ENCODE measurements around the gene AQP5.

The AQP5 gene

GRCh38 chr12:49971141-49971540, 9.5 kb downstream of the AQP5 start:
- H3K9ac ChIP-seq (ENCODE audit: low read length) = no peak overlapping the region
- no peak overlapping the region for H3K27ac ChIP-seq (ENCODE audit: low read length)
- H3K27me3 ChIP-seq (ENCODE audit: control insufficient read depth, insufficient read depth, low read length) = peaks cover 17% of the 10 kb centered on the region
- H3K36me3 ChIP-seq (ENCODE audit: control insufficient read depth, low read depth, low read length) = no peaks in the 10 kb centered on the region
- no peaks in the 10 kb centered on the region for H3K9me3 ChIP-seq (ENCODE audit: control insufficient read depth, low read depth, low read length)
- H3K4me1 ChIP-seq (ENCODE audit: control insufficient read depth, low read depth, low read length) = no peaks in the 10 kb centered on the region
- no peak overlapping the region for H3K4me3 ChIP-seq (ENCODE audit: low read length)

- no peak overlapping the region for H3K27ac ChIP-seq (ENCODE audit: low read length)
- H3K36me3 ChIP-seq (ENCODE audit: control insufficient read depth, low read depth, low read length) = no peaks in the 10 kb centered on the region
- H3K27me3 ChIP-seq (ENCODE audit: control insufficient read depth, insufficient read depth, low read length) = peaks cover 10% of the 10 kb centered on the region
- H3K4me1 ChIP-seq (ENCODE audit: control insufficient read depth, low read depth, low read length) = no peaks in the 10 kb centered on the region
- no peak overlapping the region for H3K4me3 ChIP-seq (ENCODE audit: low read length)
- H3K9ac ChIP-seq (ENCODE audit: low read length) = no peak overlapping the region
- H3K9me3 ChIP-seq (ENCODE audit: control insufficient read depth, low read depth, low read length) = no peaks in the 10 kb centered on the region
Observed at GRCh38 chr12:49972129-49972528, 10.5 kb downstream of the AQP5 start.

- Histone ChIP-seq H3K9me3 (ENCODE audit: control insufficient read depth, low read depth, low read length) (no peaks in the 10 kb centered on the region), H3K36me3 (ENCODE audit: control insufficient read depth, low read depth, low read length) (no peaks in the 10 kb centered on the region), H3K27ac (ENCODE audit: low read length) (no peak within 1 kb of the TSS), H3K27me3 (ENCODE audit: control insufficient read depth, insufficient read depth, low read length) (peaks cover 7% of the 10 kb centered on the region), H3K9ac (ENCODE audit: low read length) (no peak within 1 kb of the TSS), H3K4me1 (ENCODE audit: control insufficient read depth, low read depth, low read length) (no peaks in the 10 kb centered on the region), H3K4me3 (ENCODE audit: low read length) (no peak within 1 kb of the TSS)
Observed at GRCh38 chr12:49972641-49973360, 11.1 kb downstream of the AQP5 start, which contains the start of gene AQP6. AQP6 (plus strand) TSS chr12:49972947; CDS start chr12:49973174, 227 bp downstream.

- Histone ChIP-seq H3K36me3 (ENCODE audit: control insufficient read depth, low read depth, low read length) (no peaks in the 10 kb centered on the region), H3K27me3 (ENCODE audit: control insufficient read depth, insufficient read depth, low read length) (peaks cover under 1% of the 10 kb centered on the region), H3K9ac (ENCODE audit: low read length) (no peak overlapping the region), H3K27ac (ENCODE audit: low read length) (no peak overlapping the region), H3K4me1 (ENCODE audit: control insufficient read depth, low read depth, low read length) (no peaks in the 10 kb centered on the region), H3K9me3 (ENCODE audit: control insufficient read depth, low read depth, low read length) (no peaks in the 10 kb centered on the region), H3K4me3 (ENCODE audit: low read length) (no peak overlapping the region)
Observed at GRCh38 chr12:49973361-49973830, 11.7 kb downstream of the AQP5 start.

- Histone ChIP-seq H3K9ac (ENCODE audit: low read length) (no peak overlapping the region), H3K4me3 (ENCODE audit: low read length) (no peak overlapping the region), H3K36me3 (ENCODE audit: control insufficient read depth, low read depth, low read length) (no peaks in the 10 kb centered on the region), H3K27ac (ENCODE audit: low read length) (no peak overlapping the region), H3K4me1 (ENCODE audit: control insufficient read depth, low read depth, low read length) (peaks cover 7% of the 10 kb centered on the region), H3K9me3 (ENCODE audit: control insufficient read depth, low read depth, low read length) (no peaks in the 10 kb centered on the region), H3K27me3 (ENCODE audit: control insufficient read depth, insufficient read depth, low read length) (no peaks in the 10 kb centered on the region)
Observed at GRCh38 chr12:49974231-49974675, 12.6 kb downstream of the AQP5 start.

GRCh38 chr12:49974677-49975317, 13.1 kb downstream of the AQP5 start:
- H3K27ac ChIP-seq (ENCODE audit: low read length) = no peak overlapping the region
- no peak overlapping the region for H3K4me3 ChIP-seq (ENCODE audit: low read length)
- no peaks in the 10 kb centered on the region for H3K9me3 ChIP-seq (ENCODE audit: control insufficient read depth, low read depth, low read length)
- no peaks in the 10 kb centered on the region for H3K27me3 ChIP-seq (ENCODE audit: control insufficient read depth, insufficient read depth, low read length)
- H3K9ac ChIP-seq (ENCODE audit: low read length) = no peak overlapping the region
- H3K4me1 ChIP-seq (ENCODE audit: control insufficient read depth, low read depth, low read length) = peaks cover 12% of the 10 kb centered on the region
- H3K36me3 ChIP-seq (ENCODE audit: control insufficient read depth, low read depth, low read length) = no peaks in the 10 kb centered on the region

- Histone ChIP-seq H3K27me3 (ENCODE audit: control insufficient read depth, insufficient read depth, low read length) (no peaks in the 10 kb centered on the region), H3K9ac (ENCODE audit: low read length) (no peak overlapping the region), H3K4me1 (ENCODE audit: control insufficient read depth, low read depth, low read length) (peaks cover 13% of the 10 kb centered on the region), H3K4me3 (ENCODE audit: low read length) (no peak overlapping the region), H3K27ac (ENCODE audit: low read length) (no peak overlapping the region), H3K36me3 (ENCODE audit: control insufficient read depth, low read depth, low read length) (no peaks in the 10 kb centered on the region), H3K9me3 (ENCODE audit: control insufficient read depth, low read depth, low read length) (no peaks in the 10 kb centered on the region)
Observed at GRCh38 chr12:49975318-49975761, 13.7 kb downstream of the AQP5 start.

- H3K27me3 ChIP-seq (ENCODE audit: control insufficient read depth, insufficient read depth, low read length) = no peaks in the 10 kb centered on the region
- no peaks in the 10 kb centered on the region for H3K36me3 ChIP-seq (ENCODE audit: control insufficient read depth, low read depth, low read length)
- H3K27ac ChIP-seq (ENCODE audit: low read length) = no peak overlapping the region
- peaks cover 13% of the 10 kb centered on the region for H3K4me1 ChIP-seq (ENCODE audit: control insufficient read depth, low read depth, low read length)
- no peaks in the 10 kb centered on the region for H3K9me3 ChIP-seq (ENCODE audit: control insufficient read depth, low read depth, low read length)
- no peak overlapping the region for H3K9ac ChIP-seq (ENCODE audit: low read length)
- H3K4me3 ChIP-seq (ENCODE audit: low read length) = no peak overlapping the region
Observed at GRCh38 chr12:49976557-49976956, 14.9 kb downstream of the AQP5 start.

- no peak overlapping the region for H3K27ac ChIP-seq (ENCODE audit: low read length)
- H3K9me3 ChIP-seq (ENCODE audit: control insufficient read depth, low read depth, low read length) = no peaks in the 10 kb centered on the region
- H3K4me1 ChIP-seq (ENCODE audit: control insufficient read depth, low read depth, low read length) = peaks cover 13% of the 10 kb centered on the region
- H3K27me3 ChIP-seq (ENCODE audit: control insufficient read depth, insufficient read depth, low read length) = no peaks in the 10 kb centered on the region
- no peak overlapping the region for H3K9ac ChIP-seq (ENCODE audit: low read length)
- no peaks in the 10 kb centered on the region for H3K36me3 ChIP-seq (ENCODE audit: control insufficient read depth, low read depth, low read length)
- H3K4me3 ChIP-seq (ENCODE audit: low read length) = no peak overlapping the region
Observed at GRCh38 chr12:49978125-49978524, 16.5 kb downstream of the AQP5 start.

- Histone ChIP-seq H3K4me1 (ENCODE audit: control insufficient read depth, low read depth, low read length) (peaks cover 13% of the 10 kb centered on the region), H3K36me3 (ENCODE audit: control insufficient read depth, low read depth, low read length) (no peaks in the 10 kb centered on the region), H3K4me3 (ENCODE audit: low read length) (no peak overlapping the region), H3K9me3 (ENCODE audit: control insufficient read depth, low read depth, low read length) (no peaks in the 10 kb centered on the region), H3K9ac (ENCODE audit: low read length) (no peak overlapping the region), H3K27me3 (ENCODE audit: control insufficient read depth, insufficient read depth, low read length) (no peaks in the 10 kb centered on the region), H3K27ac (ENCODE audit: low read length) (no peak overlapping the region)
Observed at GRCh38 chr12:49979016-49979586, 17.4 kb downstream of the AQP5 start.

GRCh38 chr12:49979791-49980190, 18.1 kb downstream of the AQP5 start:
- peaks cover 13% of the 10 kb centered on the region for H3K4me1 ChIP-seq (ENCODE audit: control insufficient read depth, low read depth, low read length)
- H3K9me3 ChIP-seq (ENCODE audit: control insufficient read depth, low read depth, low read length) = no peaks in the 10 kb centered on the region
- H3K36me3 ChIP-seq (ENCODE audit: control insufficient read depth, low read depth, low read length) = no peaks in the 10 kb centered on the region
- no peak overlapping the region for H3K27ac ChIP-seq (ENCODE audit: low read length)
- H3K9ac ChIP-seq (ENCODE audit: low read length) = no peak overlapping the region
- no peaks in the 10 kb centered on the region for H3K27me3 ChIP-seq (ENCODE audit: control insufficient read depth, insufficient read depth, low read length)
- H3K4me3 ChIP-seq (ENCODE audit: low read length) = no peak overlapping the region

All from iPS-18a (cell line).